HG02571 (cell line): Measurements from ENCODE around the gene TTYH3.
"Not testable (repeated sequence)": the region's sequence is repeated elsewhere in the genome, so short reads cannot be mapped to it uniquely, and the experiment has no call there.

ENCODE experiments used
- ATAC-seq: cut with Tn5 transposase; IDR thresholded peaks from one replicate; pipeline ENCODE4 v1.9.1; 2021; ENCODE audit warnings: mild to moderate bottlenecking, moderate library complexity; ENCODE audit not compliant: unreplicated experiment

Gene TTYH3

GRCh38 chr7:2662273-2663120 lies 30.7 kb downstream of the TTYH3 start:
- no peak for ATAC-seq

GRCh38 chr7:2663121-2663886 lies 31.5 kb downstream of the TTYH3 start:
- ATAC-seq = no peak

- no peak for ATAC-seq
Observed at GRCh38 chr7:2663960-2664359, 32.2 kb downstream of the TTYH3 start.

- ATAC-seq = no peak
Observed at GRCh38 chr7:2665359-2665791, 33.6 kb downstream of the TTYH3 start.

- ATAC-seq = no peak
Observed at GRCh38 chr7:2666155-2666554, 34.4 kb downstream of the TTYH3 start.

- no peak for ATAC-seq
Observed at GRCh38 chr7:2666588-2667250, 34.9 kb downstream of the TTYH3 start.

- no peak for ATAC-seq
Observed at GRCh38 chr7:2667843-2668242, 36.1 kb downstream of the TTYH3 start.

GRCh38 chr7:2668401-2668800 lies 36.6 kb downstream of the TTYH3 start:
- no peak for ATAC-seq

- no peak for ATAC-seq
Observed at GRCh38 chr7:2670171-2670570, 38.4 kb downstream of the TTYH3 start.

GRCh38 chr7:2670720-2671391 lies 39.1 kb downstream of the TTYH3 start:
- no peak for ATAC-seq

GRCh38 chr7:2673214-2673613 lies 41.4 kb downstream of the TTYH3 start:
- ATAC-seq = not testable (repeated sequence)

GRCh38 chr7:2673934-2674333 lies 42.1 kb downstream of the TTYH3 start:
- ATAC-seq = no peak

- ATAC-seq = no peak
Observed at GRCh38 chr7:2675256-2675764, 43.5 kb downstream of the TTYH3 start.

- ATAC-seq = not testable (repeated sequence)
Observed at GRCh38 chr7:2676576-2676975, 44.8 kb downstream of the TTYH3 start.

GRCh38 chr7:2678454-2678853 lies 46.7 kb downstream of the TTYH3 start:
- ATAC-seq = not testable (repeated sequence)

GRCh38 chr7:2679135-2680127 lies 47.6 kb downstream of the TTYH3 start:
- not testable (repeated sequence) for ATAC-seq

GRCh38 chr7:2680256-2680655 lies 48.5 kb downstream of the TTYH3 start:
- no peak for ATAC-seq

- no peak for ATAC-seq
Observed at GRCh38 chr7:2680792-2681490, 49.2 kb downstream of the TTYH3 start.
